ENCODE results near the gene LOXL1. TPM values are rescaled to one million over a fixed set of nuclear protein-coding genes. Genes with fewer than 3 reads are reported as not detected.

Gene LOXL1
- total and polyA plus RNA-seq, 10 of the 15 experiments (the other 5 are each of a cell fraction or from before 2014, with no cell fraction given), result 0.07 to 0.15 TPM; not detected in 8

GRCh38 chr15:73914145-73914544, 12.1 kb upstream of the LOXL1 start (continued):
- no peak for TF ChIP-seq RAD21 (IDR thresholded peaks at IDR 0.05; ENCODE audit: insufficient read depth, low read depth, low read length)
- TF ChIP-seq NFIC (IDR thresholded peaks at IDR 0.05; ENCODE audit: low read depth, low read length), result no peak
- no peak for TF ChIP-seq NKRF (conservative IDR thresholded peaks at IDR 0.05)
- no peak for TF ChIP-seq MLLT1 (IDR thresholded peaks at IDR 0.05)
- TF ChIP-seq CREM (IDR thresholded peaks at IDR 0.05; ENCODE audit: low read depth), result no peak

- H3K4me1 ChIP-seq (ENCODE audit: control insufficient read depth, insufficient read depth, low read length), result no peaks in the 10 kb centered on the region
- POLR2A ChIA-PET, result no interaction called here
- RAD21 ChIA-PET (ENCODE audit: unreplicated experiment), result no interaction called here
- H4K20me1 ChIP-seq (ENCODE audit: control insufficient read depth, insufficient read depth), result no peaks in the 10 kb centered on the region
- intact Hi-C loops (cut with micrococcal nuclease; ENCODE audit: unreplicated experiment), result no loop called here
- BruUV-seq (replicated peaks), result no TSS peak
- H3K79me2 ChIP-seq (ENCODE audit: control insufficient read depth, insufficient read depth, low read length), result no peaks in the 10 kb centered on the region
- DNase-seq (ENCODE audit: low read depth, low spot score) (no peak), ATAC-seq (no peak), FAIRE-seq (no peak)
- H3K9me3 ChIP-seq (replicated peaks; ENCODE audit: control insufficient read depth, insufficient read depth, low read length), result no peaks in the 10 kb centered on the region; the same call in 2 of the 3 replicates
- H3K9ac ChIP-seq (ENCODE audit: control insufficient read depth, insufficient read depth, low read length), result no peak overlapping the region
- peaks cover 0 to 4% of the 10 kb centered on the region in 2 experiments; a peak in 2 of 4 replicates for H3K27me3 ChIP-seq (replicated peaks in 1 of 2; ENCODE audit: control insufficient read depth in 2 of 2, insufficient read depth in 2 of 2, low read length in 1 of 2)
- no peak overlapping the region for H2AFZ ChIP-seq (ENCODE audit: control insufficient read depth, low read depth, low read length)
- H3K4me2 ChIP-seq (ENCODE audit: control insufficient read depth, insufficient read depth), result no peak overlapping the region
- H3K27ac ChIP-seq (ENCODE audit: control insufficient read depth, insufficient read depth), result no peak overlapping the region
- CTCF ChIA-PET, result interaction anchor here (1.2 to 1.7 kb wide), 2 partner anchors 7 to 41 kb away, joined by 3 to 5 read pairs; no protein-coding TSS in a partner anchor
- SMC1A ChIA-PET (ENCODE audit: uncharacterized antibody, unreplicated experiment), result no interaction called here
- H3K4me3 ChIP-seq, result no peak overlapping the region
- in situ Hi-C loops (cut with MboI), result no loop called here
- no peaks in the 10 kb centered on the region for H3K36me3 ChIP-seq (ENCODE audit: control insufficient read depth in 2 of 2, insufficient read depth in 2 of 2, low read length in 1 of 2)
- WGBS (ENCODE audit: insufficient coverage, insufficient replicate concordance, low lambda C conversion rate, missing lambda C conversion rate), result 38% methylated on average over 2 of the region's 2 CpGs
- TF ChIP-seq SREBF2 (IDR thresholded peaks at IDR 0.05; ENCODE audit: low read length) (no peak), TARDBP (IDR thresholded peaks at IDR 0.05; ENCODE audit: borderline replicate concordance) (no peak), FOS (IDR thresholded peaks at IDR 0.05; ENCODE audit: borderline replicate concordance, extremely low read depth, insufficient read length) (no peak), ZNF384 (IDR thresholded peaks at IDR 0.05; ENCODE audit: borderline replicate concordance, low read depth, low read length) (no peak), E2F8 (IDR thresholded peaks at IDR 0.05; ENCODE audit: low read depth, partially characterized antibody) (no peak), KAT2A (conservative IDR thresholded peaks at IDR 0.05; ENCODE audit: control insufficient read depth, low read depth, low read length) (no peak), ZBTB40 (IDR thresholded peaks at IDR 0.05; ENCODE audit: borderline replicate concordance) (no peak), RELA (IDR thresholded peaks at IDR 0.05; ENCODE audit: borderline replicate concordance, partially characterized antibody) (no peak)
Observed at GRCh38 chr15:73915082-73915481, 11.2 kb upstream of the LOXL1 start.
